Stimulated activated CD8-positive, alpha-beta memory T cell treated with anti-CD3 and anti-CD28 coated beads, Interleukin-15, amount 100 ng/mL, for 4 hours (primary cell): ENCODE results near the gene SPATA33.
"Not testable (repeated sequence)": the region's sequence is repeated elsewhere in the genome, so short reads cannot be mapped to it uniquely, and the experiment has no call there.

Experiments used
- DNase-seq, 2 donors: peaks; one replicate each; pipeline ENCODE4 v3.0.0-alpha.2; 2020; ENCODE audit warnings: low read depth in 2 of 2

The SPATA33 gene

DNA sequence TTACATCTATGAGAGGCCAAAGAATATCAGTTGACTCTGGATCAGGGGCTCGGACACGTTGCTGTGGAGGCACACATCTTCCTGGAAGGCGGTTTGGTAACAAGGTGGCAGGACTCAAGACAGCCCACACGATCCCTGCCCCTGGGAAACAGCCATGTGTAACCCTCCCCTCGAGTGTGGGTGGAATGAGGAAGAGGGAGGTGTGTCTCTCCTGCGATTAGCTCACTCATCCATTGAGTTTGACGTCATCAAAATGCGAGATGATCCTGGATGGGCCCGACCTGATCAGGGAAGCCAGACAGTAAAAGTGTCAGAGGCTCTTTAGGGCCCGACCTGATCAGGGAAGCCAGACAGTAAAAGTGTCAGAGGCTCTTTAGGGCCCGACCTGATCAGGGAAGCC, 6.6 kb downstream of the SPATA33 start:
- DNase-seq, result not testable (repeated sequence)

DNA sequence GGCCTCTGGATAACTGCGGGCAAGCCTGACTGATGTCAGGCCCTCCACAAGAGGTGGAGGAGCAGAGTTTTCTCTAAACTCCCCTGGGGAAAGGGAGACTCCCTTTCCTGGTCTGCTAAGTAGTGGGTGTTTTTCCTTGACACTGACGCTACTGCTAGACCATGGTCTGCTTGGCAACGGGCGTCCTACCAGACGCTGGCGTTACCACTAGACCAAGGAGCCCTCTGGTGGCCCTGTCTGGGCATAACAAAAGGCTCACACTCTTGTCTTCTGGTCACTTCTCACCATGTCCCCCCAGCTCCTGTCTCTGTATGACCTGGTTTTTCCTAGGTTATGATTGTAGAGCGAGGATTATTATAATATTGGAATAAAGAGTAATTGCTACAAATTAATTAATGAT, 9.4 kb downstream of the SPATA33 start:
- DNase-seq, result not testable (repeated sequence)

DNA sequence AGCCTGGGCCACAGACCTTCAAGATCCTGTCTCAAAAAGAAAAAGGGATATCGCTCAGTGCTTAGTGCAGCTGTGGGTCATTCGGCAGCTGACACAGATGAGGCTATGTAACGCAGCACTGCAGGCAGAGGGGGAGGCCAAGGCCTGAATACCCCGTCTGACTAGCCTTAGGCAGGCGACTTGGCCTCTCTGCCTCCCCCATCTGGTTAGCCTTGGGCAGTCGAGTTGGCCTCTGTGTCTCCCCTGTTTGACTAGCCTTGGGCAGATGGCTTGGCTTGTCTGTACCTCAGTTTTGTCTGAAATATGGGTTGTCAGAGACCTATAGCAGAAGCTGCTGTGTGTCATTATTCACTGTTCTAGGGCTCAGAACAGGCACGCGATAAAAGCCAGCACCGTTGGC, 10.0 kb downstream of the SPATA33 start:
- no peak for DNase-seq

DNA sequence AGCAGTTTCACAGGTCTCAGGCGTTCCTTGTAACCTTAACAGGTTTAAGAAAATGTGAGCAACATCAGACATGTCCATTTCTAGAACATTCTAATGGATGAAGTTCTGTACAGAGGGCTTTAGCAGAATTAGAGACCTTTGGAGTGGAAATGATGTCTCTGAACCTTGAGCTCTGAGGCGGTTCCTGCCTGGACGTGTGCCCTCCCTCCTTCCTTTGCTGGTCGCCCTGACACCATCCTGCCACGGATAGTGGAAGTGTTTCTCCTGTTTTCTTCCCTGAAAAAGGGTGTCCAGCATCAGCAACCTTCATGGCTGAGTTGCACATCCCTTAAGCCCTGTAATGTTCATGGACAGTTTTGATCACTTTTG, 11.1 kb downstream of the SPATA33 start:
- no peak for DNase-seq

DNA sequence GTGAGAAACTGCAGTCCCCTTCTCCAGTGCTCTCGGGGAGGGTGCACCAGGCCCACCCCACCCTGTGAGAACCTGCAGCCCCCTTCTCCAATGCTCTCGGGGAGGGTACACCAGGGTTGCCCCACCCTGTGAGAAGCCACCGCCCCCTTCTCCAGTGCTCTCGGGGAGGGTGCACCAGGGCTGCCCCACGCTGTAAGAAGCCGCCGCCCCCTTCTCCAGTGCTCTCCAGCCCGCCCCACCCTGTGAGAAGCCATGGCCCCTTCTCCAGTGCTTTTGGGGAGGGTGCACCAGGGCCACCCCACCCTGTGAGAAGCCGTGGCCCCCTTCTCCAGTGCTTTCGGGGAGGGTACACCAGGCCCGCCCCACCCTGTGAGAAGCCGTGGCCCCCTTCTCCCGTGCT, 12.1 kb downstream of the SPATA33 start:
- no peak for DNase-seq

DNA sequence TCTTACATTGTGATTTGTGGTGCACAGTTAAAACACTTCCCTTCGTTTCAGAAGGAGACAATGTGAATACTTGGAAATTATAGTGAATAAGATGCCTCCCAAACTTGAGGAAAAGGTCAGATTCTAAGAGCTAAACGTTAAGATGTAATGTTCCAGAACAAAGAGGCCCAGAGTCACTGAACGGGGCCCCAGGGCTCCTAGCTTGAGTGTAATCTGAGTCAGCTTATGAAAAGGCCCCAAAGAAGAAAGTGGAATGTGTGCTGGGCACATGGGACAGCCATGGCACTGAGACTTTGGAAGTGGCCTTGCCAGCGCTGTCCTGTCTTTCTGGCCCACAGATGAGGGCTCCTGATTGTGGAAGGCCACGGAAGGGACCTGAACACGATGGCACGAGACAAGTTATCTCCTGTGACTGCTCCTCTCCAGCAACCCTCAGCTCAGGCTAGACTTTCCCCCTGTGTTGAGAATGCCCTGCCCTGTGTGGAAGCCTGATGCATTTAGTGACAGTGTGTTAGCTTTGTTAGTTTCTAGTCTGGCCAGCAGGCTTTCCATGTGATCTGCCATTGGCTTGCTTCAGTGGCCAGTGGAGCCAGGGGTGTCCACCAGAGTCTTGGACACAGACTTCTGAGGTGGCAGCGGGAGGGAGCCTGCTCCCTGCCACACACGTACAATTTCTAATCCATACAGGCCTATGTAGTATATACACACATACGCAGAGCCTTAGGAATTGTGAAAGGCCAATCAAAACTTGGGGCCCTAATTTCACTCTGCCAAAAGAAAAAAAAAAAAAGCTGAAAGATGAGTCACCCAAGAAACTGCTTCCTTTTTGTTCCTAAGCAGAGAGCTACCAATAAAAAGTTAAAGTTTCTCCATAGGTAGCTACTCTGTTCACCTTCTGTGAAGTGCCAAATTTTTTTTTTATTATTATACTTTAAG, 13.1 kb downstream of the SPATA33 start:
- DNase-seq, result no peak

DNA sequence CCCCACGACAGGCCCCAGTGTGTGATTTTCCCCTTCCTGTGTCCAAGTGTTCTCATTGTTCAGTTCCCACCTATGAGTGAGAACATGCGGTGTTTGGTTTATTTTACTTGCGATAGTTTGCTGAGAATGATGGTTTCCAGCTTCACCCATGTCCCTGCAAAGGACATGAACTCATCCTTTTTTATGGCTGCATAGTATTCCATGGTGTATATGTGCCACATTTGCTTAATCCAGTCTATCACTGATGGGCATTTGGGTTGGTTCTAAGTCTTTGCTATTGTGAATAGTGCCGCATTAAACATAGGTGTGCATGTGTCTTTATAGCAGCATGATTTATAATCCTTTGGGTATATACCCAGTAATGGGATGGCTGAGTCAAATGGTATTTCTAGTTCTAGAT, 13.9 kb downstream of the SPATA33 start:
- not testable (repeated sequence) for DNase-seq

DNA sequence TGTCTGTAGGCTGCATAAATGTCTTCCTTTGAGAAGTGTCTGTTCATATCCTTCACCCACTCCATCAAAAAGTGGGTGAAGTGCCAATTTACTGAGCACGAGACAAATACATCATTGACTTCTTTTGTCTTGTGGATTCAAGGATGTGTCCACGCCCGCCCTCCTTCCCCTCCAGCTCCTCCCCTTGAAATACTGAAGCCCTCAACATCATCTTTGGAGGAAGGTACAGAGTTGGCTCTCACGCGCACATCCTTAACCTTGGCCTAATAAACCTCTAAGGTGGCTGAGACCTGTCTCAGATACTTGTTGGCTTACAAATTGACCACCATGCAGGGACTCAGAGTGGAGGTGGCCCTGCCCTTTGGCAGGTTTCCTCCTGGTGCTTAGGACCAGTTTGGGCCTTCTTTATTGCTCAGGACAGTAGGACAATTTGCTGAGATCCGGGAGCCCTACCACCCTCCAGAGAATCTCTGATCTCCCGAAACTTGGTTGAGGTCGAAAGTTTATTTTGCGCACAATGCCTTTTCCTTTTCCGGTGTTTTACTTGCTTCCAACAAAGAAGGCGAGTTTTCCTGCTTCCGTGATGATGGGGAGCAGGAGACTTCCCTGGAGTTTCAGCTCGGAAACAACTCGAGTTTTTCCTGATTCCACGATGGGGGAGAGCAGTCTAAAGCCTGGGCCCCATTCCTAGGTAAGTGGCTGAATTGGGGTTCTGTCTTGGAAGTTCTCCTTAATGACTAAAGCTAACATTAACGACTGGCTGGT, 14.7 kb downstream of the SPATA33 start:
- DNase-seq, result no peak

DNA sequence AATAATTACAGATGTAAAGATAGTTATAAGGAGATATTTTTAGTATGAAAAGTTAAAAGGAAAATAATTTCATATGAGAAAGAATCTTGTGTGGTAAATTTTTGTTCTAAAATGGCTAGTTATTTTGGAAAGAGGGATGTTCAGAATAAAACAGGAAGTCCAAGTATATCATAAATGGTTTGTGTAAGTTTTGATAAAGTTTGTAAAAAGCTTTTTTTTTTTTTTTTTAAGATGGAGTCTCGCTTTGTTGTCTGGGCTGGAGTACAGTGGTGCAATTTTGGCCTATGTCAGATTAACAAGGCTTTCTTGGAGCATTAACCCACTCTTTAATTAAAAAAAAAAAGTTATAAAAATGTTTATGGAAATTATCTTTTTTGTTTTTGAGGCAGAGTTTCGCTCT, 20.6 kb downstream of the SPATA33 start:
- DNase-seq, result no peak

DNA sequence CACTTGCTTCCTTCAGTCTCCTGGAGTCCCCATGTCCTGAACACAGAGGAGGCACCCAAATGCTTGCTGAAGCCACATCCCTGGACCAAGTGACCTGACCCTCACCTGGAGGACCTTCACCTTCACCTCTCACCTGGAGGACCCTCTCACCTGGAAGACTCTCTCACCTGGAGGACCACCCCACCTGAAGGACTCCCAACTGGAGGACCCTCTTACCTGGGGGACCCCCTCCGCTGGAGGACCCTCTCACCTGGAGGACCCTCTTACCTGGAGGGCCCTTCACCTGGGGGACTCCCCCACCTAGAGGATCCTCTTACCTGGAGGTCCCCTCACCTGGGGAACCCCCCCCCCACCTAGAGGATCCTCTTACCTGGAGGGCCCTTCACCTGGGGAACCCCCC, 28.3 kb downstream of the SPATA33 start:
- no peak for DNase-seq

DNA sequence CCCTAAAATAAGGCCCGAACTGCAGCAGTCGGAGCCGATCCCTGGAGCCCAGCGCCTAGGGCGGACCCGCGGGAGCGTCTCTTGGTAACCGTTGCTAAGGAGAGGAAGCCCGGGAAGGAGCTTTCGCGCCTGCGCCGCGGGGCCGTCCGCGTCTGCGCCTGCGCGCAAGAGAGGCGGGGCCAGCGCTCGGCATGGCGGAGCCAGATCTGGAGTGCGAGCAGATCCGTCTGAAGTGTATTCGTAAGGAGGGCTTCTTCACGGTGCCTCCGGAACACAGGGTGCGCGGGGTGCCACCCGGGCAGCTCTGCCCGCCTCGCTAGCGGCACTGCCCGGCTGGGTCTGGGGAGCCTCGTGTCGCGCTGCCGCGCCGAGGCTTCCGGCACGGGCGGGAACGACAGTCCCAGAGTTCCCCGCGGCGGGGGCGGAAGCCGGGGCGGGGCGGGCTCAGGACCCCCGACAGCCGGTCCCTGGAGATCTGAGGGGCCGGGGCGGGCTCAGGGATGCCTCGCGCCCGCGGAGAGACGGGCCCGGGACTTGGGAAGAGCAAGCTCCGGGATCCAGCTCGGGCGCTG, 29.0 kb downstream of the SPATA33 start, which contains the start of gene CDK10:
Gene CDK10 (plus strand): TSS at position 170 of the 572 bp plus-strand sequence. CDS start 22 bp downstream, at position 192.
- DNase-seq, result peak; percentile 74 to 81

DNA sequence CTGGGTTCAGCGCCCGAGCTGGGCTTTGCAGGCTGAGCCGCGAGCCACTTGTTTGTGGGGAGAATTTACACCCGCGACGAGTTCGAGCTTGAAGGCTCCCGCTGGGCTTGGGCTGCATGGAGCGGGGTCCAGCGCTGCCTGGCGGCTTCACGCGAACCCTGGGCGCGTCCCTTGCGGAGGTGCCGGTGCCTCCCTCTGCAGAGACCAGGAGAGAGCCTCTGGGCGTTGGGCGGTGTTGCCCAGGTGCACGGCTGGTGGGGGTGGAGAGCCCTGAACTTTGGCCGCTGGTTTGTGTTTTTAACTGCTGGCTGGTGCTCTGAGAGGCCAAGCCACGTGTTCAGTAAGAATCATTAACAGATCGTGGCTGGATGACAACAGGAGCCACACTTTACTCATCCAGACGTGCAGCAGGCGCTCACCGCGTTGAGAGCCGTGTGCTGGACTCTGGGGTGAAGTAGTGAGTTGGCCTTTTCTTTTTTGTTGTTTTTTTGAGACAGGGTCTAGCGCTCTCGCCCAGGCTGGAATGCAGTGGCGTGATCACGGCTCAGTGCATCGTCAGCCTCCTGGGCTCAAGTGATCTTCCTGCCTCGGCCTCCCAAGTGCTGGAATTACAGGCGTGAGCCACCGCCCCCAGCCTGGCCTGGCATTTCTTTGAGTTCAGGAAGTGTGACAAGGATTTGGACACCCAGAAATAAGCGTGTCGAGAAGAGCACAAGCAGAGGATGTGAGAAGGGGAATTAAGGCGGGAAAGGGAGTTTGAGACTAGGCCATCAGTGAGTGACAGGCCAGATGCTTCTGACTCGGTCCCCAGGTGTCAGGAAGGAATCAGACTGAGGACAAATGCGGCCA, 29.7 kb downstream of the SPATA33 start:
- no peak for DNase-seq

DNA sequence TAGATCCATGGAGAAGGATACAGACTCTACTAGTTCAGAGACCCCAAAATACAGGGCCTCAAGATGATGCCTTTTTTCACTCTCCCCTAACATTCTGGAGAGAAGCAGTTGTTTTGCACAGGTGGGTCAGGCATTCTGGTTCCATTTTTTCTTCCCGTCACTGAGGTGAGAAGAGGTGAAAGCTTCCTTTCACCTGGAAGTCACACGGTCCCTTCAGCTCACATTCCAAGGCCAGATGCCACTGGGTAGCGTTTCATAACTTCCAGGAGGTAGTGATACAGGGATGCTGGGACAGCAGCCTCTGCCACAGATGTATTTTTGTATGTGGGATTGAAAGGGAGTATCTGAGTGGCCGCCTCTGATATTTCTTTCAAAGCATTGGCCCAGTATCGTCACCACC, 30.8 kb downstream of the SPATA33 start:
- no peak for DNase-seq

DNA sequence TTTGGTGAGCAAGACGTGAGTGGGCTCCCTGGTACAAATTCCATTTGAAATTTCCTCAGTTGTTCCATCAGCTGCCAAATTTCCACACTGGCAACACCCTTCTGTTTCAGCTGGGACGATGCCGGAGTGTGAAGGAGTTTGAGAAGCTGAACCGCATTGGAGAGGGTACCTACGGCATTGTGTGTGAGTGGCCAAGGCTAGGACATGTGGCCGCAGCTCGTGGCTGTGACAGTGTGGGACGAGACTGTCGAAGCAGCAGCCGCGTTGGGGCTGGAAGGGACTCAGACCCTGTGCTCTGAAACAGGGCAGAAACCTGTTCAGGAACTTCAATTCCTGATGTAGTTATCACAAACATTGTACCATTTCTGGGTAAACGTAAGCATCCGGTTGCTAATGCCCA, 31.5 kb downstream of the SPATA33 start:
- DNase-seq, result no peak

DNA sequence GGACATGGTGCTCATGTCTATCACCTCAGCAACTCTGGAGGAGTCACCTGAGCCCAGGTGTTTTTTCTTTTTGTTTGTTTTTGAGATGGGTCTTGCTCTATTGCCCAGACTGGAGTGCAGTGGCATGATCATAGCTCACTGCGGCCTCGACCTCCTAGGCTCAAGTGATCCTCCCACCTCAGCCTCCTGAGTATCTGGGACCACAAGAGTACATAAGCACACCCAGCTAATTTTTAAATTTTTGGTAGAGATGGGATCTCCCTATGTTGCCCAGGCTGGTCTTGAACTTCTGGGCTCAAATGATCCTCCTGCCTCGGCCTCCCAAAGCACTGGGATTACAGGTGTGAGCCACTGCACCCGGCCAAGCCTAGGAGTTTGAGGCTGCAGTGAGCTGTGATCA, 32.0 kb downstream of the SPATA33 start:
- not testable (repeated sequence) for DNase-seq

DNA sequence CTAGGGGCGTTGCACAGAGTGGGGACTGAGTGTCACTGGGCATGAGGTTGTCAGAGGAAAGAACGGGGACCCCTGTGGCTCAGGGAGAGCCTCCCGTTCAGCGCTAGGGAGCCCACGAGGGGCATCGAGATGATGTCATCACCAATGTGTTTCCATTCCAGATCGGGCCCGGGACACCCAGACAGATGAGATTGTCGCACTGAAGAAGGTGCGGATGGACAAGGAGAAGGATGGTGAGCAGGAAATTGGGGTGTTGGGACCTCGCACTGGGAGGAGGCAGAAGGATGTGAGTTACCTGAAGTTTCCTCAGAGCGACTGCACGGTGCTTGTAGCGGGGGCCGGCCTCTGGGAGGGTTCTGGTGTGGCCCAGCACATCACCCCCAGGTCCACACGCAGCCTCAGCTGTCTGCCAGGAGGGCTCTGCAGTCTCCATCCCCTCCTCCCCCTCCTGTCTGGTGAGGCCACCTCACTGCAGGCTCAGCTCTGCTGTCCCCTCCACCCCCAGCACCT, 32.8 kb downstream of the SPATA33 start:
- DNase-seq, result no peak

DNA sequence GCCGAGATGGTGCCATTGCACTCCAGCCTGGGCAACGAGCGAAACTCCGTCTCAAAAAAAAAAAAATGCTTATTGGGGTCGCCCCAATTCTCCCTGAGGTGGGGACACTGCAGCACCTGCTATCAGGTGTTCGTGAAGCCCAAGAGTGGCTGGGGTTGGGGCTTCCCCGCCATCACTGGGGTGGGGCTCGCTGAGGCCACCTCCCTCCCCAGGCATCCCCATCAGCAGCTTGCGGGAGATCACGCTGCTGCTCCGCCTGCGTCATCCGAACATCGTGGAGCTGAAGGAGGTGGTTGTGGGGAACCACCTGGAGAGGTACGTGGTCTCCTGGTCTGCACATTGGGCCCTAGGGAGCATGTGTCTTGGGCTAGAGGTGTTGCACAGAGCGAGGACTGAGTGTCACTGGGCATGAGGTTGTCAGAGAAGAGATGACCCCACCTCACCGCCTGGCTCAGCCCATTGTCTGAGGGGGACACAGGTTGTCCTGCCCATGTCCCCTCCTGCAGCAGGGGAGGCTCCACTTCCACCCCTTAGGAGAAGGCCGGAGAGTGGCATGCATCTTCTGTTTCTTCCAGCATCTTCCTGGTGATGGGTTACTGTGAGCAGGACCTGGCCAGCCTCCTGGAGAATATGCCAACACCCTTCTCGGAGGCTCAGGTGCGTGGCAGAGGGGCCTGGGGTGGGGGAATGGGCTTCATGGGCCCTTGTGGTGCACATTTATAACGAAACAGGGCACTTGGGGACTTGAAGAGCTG, 33.8 kb downstream of the SPATA33 start:
- no peak for DNase-seq

DNA sequence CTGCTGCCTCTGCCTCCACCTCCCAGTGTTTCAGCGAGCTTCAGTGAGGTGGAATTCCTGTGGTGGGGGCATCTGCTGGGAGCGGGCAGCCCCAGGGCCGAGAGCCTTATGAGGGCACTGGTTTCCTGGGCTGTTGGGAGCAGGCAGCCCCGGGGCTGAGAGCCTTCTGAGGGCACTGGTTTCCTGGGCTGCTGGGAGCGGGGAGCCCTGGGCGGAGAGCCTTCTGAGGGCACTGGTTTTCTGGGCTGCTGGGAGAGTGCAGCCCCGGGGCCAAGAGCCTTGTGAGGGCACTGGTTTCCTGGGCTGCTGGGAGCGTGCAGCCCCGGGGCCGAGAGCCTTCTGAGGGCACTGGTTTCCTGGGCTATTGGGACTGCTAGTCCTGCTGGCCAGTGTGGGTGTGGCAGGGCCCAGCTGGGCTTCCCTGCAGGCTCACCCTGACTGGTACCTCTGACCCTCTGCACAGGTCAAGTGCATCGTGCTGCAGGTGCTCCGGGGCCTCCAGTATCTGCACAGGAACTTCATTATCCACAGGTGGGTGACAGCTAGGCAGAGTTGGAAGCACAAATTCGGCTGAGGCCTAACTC, 34.4 kb downstream of the SPATA33 start:
- no peak for DNase-seq

DNA sequence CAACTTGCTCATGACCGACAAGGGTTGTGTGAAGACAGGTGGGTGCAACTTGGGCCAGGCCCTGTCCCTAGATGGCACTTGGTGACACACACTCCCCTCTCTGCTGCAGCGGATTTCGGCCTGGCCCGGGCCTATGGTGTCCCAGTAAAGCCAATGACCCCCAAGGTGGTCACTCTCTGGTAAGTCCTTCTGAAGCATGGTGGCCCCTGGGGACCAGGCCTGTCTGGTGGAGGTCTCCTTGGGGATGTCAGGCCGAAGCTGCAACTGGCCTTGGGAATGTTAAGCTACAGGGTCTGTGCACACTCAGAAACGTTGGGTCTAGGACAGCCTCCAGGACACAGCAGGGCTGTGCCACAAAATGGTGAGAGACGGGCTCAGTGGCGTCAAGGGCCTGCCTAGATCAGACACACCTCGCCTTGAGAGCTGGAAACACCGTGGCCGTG, 35.7 kb downstream of the SPATA33 start:
- DNase-seq, result no peak
